DOHH2 (cell line): ENCODE data around the gene ATE1.

Source experiments
- H3F3A ChIP-seq: fragments of 200-600 bp; sonication (generic), shearing (Covaris generic); 2 replicates; pipeline ENCODE4 v1.6.0; 2016; ENCODE audit warnings: antibody characterized with exemption, mild to moderate bottlenecking; ENCODE audit not compliant: control insufficient read depth, insufficient read depth
- H3K27ac ChIP-seq: fragments of 200-600 bp; sonication (generic); 2 replicates; pipeline ENCODE4 v1.5.1; 2014; ENCODE audit warnings: low read depth, mild to moderate bottlenecking, low read length, moderate library complexity
- H3K27me3 ChIP-seq: fragments of 200-600 bp; sonication (generic); 2 replicates; pipeline ENCODE4 v1.6.1; 2014; ENCODE audit warnings: mild to moderate bottlenecking, low read length, mixed read lengths; ENCODE audit not compliant: control insufficient read depth
- H3K36me3 ChIP-seq: fragments of 200-600 bp; sonication (generic); 2 replicates; pipeline ENCODE4 v1.6.1; 2014; ENCODE audit warnings: mild to moderate bottlenecking, low read length, moderate library complexity, mixed read lengths; ENCODE audit not compliant: control insufficient read depth
- H3K4me1 ChIP-seq: fragments of 200-600 bp; sonication (generic); 2 replicates; pipeline ENCODE4 v1.6.1; 2014; ENCODE audit warnings: mild to moderate bottlenecking, low read length, mixed read lengths; ENCODE audit not compliant: control insufficient read depth
- H3K4me2 ChIP-seq: fragments of 200-600 bp; sonication (generic); 2 replicates; pipeline ENCODE4 v1.6.0; 2014; ENCODE audit warnings: mild to moderate bottlenecking, low read length, moderate library complexity
- H3K4me3 ChIP-seq: fragments of 200-600 bp; sonication (generic); 2 replicates; pipeline ENCODE4 v1.5.1; 2014; ENCODE audit warnings: mild to moderate bottlenecking, low read length, mixed read lengths
- H3K79me2 ChIP-seq: fragments of 200-600 bp; sonication (generic); 2 replicates; pipeline ENCODE4 v1.6.1; 2014; ENCODE audit warnings: mild to moderate bottlenecking, low read length, mixed read lengths; ENCODE audit not compliant: control insufficient read depth
- H3K9me2 ChIP-seq: fragments of 200-600 bp; sonication (generic); replicated peaks from 2 replicates; pipeline ENCODE4 v1.6.1; 2014; ENCODE audit warnings: mild to moderate bottlenecking, low read length, mixed read lengths; ENCODE audit not compliant: control insufficient read depth
- H3K9me3 ChIP-seq: fragments of 200-600 bp; sonication (generic); 2 replicates; pipeline ENCODE4 v1.6.1; 2014; ENCODE audit warnings: antibody characterized with exemption, low read length, mixed read lengths; ENCODE audit not compliant: control insufficient read depth, insufficient read depth
- H4K20me1 ChIP-seq: fragments of 200-600 bp; sonication (generic); 2 replicates; pipeline ENCODE4 v1.6.0; 2014; ENCODE audit warnings: low read depth, mild to moderate bottlenecking, antibody characterized with exemption, low read length, moderate library complexity; ENCODE audit not compliant: control insufficient read depth, insufficient read depth
- EZH2phosphoT487 ChIP-seq: fragments of 200-600 bp; sonication (generic); IDR thresholded peaks from 2 replicates; pipeline ENCODE4 v1.6.1; 2017; ENCODE audit warnings: borderline replicate concordance, mild to moderate bottlenecking, antibody characterized with exemption, low read length, moderate library complexity, mixed read lengths
- TF ChIP-seq, protein P1 (sequence below): fragments of 200-600 bp; sonication (generic); IDR thresholded peaks from one replicate; pipeline ENCODE4 v1.5.1; 2014; ENCODE audit warnings: antibody characterized with exemption, mild to moderate bottlenecking, low read depth, low read length; ENCODE audit not compliant: poor library complexity, severe bottlenecking

The ATE1 gene

DNA sequence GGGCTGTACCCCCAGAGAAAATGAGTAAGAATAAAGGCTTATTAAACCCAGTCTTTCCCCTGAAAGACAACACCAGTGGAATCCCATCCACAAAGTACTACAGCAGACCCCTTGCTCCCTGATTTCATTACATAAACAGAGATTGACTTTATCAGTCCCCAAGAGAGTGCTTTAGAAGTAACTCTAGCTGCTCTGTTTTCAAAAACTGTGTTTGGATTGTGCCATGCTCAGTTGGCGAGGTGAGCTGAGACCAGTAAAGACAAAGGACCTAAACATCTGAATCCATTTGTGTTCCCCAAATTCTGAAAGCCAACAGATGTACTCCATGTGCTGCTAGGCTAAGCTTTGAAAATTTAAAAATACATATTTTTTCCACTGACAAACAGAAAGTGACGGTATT lies 127.0 kb downstream of the ATE1 start:
- Histone ChIP-seq H3K9me3 (no peaks in the 10 kb centered on the region), H3K4me2 (no peak overlapping the region), H4K20me1 (no peaks in the 10 kb centered on the region), H3F3A (no peaks in the 10 kb centered on the region), H3K27ac (no peak overlapping the region), H3K4me3 (no peak overlapping the region), H3K79me2 (no peaks in the 10 kb centered on the region), H3K27me3 (no peaks in the 10 kb centered on the region), H3K9me2 (no peaks in the 10 kb centered on the region), H3K36me3 (no peaks in the 10 kb centered on the region), H3K4me1 (no peaks in the 10 kb centered on the region)
- TF ChIP-seq, protein P1, sequence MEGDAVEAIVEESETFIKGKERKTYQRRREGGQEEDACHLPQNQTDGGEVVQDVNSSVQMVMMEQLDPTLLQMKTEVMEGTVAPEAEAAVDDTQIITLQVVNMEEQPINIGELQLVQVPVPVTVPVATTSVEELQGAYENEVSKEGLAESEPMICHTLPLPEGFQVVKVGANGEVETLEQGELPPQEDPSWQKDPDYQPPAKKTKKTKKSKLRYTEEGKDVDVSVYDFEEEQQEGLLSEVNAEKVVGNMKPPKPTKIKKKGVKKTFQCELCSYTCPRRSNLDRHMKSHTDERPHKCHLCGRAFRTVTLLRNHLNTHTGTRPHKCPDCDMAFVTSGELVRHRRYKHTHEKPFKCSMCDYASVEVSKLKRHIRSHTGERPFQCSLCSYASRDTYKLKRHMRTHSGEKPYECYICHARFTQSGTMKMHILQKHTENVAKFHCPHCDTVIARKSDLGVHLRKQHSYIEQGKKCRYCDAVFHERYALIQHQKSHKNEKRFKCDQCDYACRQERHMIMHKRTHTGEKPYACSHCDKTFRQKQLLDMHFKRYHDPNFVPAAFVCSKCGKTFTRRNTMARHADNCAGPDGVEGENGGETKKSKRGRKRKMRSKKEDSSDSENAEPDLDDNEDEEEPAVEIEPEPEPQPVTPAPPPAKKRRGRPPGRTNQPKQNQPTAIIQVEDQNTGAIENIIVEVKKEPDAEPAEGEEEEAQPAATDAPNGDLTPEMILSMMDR: no peak
- no peak for TF ChIP-seq EZH2phosphoT487

DNA sequence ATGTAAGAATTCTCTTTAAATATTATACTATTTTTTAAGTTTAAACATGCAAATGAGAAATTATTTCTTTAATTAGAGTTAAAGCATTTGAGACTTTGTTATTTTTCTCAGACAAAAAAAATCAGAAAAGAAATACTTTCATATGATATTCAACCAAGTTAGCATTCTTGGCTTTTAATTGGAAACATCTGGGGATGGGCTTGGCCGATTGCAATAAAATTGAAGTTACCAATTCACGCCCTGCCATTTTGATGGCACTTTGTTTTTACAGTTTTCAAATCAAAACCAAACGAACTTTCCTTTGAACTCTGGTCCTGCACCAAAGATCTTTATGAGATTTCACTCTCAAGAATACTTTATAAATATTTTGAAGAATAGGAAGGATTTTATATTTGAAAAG lies 127.7 kb downstream of the ATE1 start:
- no peaks in the 10 kb centered on the region for H3K9me3 ChIP-seq
- no peak overlapping the region for H3K27ac ChIP-seq
- TF ChIP-seq, protein P1: no peak
- TF ChIP-seq EZH2phosphoT487: no peak
- H3F3A ChIP-seq: no peaks in the 10 kb centered on the region
- no peaks in the 10 kb centered on the region for H3K36me3 ChIP-seq
- no peak overlapping the region for H3K4me2 ChIP-seq
- H3K79me2 ChIP-seq: no peaks in the 10 kb centered on the region
- no peaks in the 10 kb centered on the region for H3K27me3 ChIP-seq
- no peaks in the 10 kb centered on the region for H4K20me1 ChIP-seq
- no peak overlapping the region for H3K4me3 ChIP-seq
- H3K4me1 ChIP-seq: no peaks in the 10 kb centered on the region
- H3K9me2 ChIP-seq: no peaks in the 10 kb centered on the region

DNA sequence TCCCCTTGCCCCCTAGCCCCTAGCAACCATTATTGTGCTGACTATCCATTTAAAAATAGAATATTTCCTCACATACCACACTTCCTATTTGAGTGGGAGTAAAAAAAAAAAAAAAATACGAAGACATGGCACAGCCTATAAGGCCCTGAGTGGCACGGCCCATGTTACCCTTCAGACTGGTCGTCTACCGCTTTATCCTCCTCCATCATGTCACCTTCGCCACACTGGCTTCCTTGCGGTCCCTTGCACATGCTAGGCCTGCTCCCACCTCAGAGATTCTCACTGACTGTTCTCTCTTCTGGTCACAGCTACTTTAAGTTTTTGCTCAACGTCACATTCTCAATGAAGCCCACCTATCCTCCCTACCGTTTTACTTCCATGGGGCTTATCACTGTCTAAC lies 130.3 kb downstream of the ATE1 start:
- Histone ChIP-seq H3K9me3 (no peaks in the 10 kb centered on the region), H3K79me2 (no peaks in the 10 kb centered on the region), H3K9me2 (no peaks in the 10 kb centered on the region), H4K20me1 (no peaks in the 10 kb centered on the region), H3K4me1 (no peaks in the 10 kb centered on the region), H3K27me3 (no peaks in the 10 kb centered on the region), H3K4me2 (no peak overlapping the region), H3K36me3 (no peaks in the 10 kb centered on the region), H3K4me3 (no peak overlapping the region), H3F3A (no peaks in the 10 kb centered on the region), H3K27ac (no peak overlapping the region)
- TF ChIP-seq, protein P1: no peak

DNA sequence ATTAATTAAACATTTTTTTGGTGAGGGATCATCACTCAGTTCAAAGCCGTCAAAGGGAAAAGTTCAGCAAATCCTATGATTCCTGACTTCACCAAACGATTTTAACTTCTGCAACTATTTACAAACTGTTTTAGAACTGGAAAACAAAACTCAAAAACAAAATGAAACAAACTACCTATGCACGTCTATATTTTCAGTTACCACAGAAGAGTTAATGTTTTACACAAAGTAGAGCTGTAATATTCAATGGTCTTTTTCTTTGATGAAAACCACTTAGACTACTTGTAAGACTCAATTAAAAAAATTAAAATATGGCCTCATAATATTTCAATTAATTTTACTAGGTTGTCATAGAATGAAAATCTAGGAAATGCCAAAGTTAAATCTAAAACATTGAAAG lies 131.5 kb downstream of the ATE1 start:
- no peak for TF ChIP-seq EZH2phosphoT487
- TF ChIP-seq, protein P1: no peak
- Histone ChIP-seq H3K4me2 (no peak overlapping the region), H3K9me3 (no peaks in the 10 kb centered on the region), H3F3A (no peaks in the 10 kb centered on the region), H3K79me2 (no peaks in the 10 kb centered on the region), H3K36me3 (no peaks in the 10 kb centered on the region; the same call in 1 of the 2 replicates), H4K20me1 (no peaks in the 10 kb centered on the region), H3K27me3 (no peaks in the 10 kb centered on the region), H3K27ac (no peak overlapping the region), H3K4me3 (no peak overlapping the region), H3K4me1 (0 out of 2 replicates have a peak, but pooled peaks cover 2% of the 10 kb centered on the region), H3K9me2 (no peaks in the 10 kb centered on the region)
